SU-DHL-6 (cell line): ENCODE results near the gene TTLL11.
A peak's percentile ranks its signal among the peaks of the same experiment; 100 is the strongest.

Source experiments
- H2AFZ ChIP-seq: fragments of 200-600 bp; sonication (generic); 2 replicates; pipeline ENCODE4 v1.6.1; 2014; ENCODE audit warnings: low read depth, mild to moderate bottlenecking, moderate library complexity, mixed read lengths, antibody characterized with exemption, low read length; ENCODE audit not compliant: severe bottlenecking
- H3F3A ChIP-seq: fragments of 200-600 bp; shearing (Covaris generic); 2 replicates; pipeline ENCODE4 v1.6.0; 2016; ENCODE audit warnings: antibody characterized with exemption, mild to moderate bottlenecking; ENCODE audit not compliant: insufficient read depth
- H3K27ac ChIP-seq: fragments of 200-600 bp; sonication (generic); 2 replicates; pipeline ENCODE4 v1.5.1; 2016; ENCODE audit warnings: low read depth, mild to moderate bottlenecking, low read length, moderate library complexity, mixed read lengths
- H3K27me3 ChIP-seq: fragments of 200-600 bp; sonication (generic), shearing (Covaris generic); 2 replicates; pipeline ENCODE4 v1.6.0; 2014; ENCODE audit warnings: mild to moderate bottlenecking, low read length
- H3K36me3 ChIP-seq: fragments of 200-600 bp; sonication (generic); 2 replicates; pipeline ENCODE4 v1.6.1; 2014; ENCODE audit warnings: mild to moderate bottlenecking, low read length, mixed read lengths
- H3K4me2 ChIP-seq: fragments of 300-600, 200-600 bp; shearing (Covaris generic), sonication (generic); 2 replicates; pipeline ENCODE4 v1.6.0; 2014; ENCODE audit warnings: low read length, low read depth, mild to moderate bottlenecking; ENCODE audit not compliant: poor library complexity, severe bottlenecking
- H3K4me3 ChIP-seq: fragments of 200-600 bp; sonication (generic); 2 replicates; pipeline ENCODE4 v1.5.1; 2014; ENCODE audit warnings: antibody characterized with exemption, low read length, mild to moderate bottlenecking, mixed read lengths; ENCODE audit not compliant: insufficient read depth, poor library complexity, severe bottlenecking
- H3K79me2 ChIP-seq: fragments of 200-600 bp; sonication (generic); 2 replicates; pipeline ENCODE4 v1.6.1; 2014; ENCODE audit warnings: mild to moderate bottlenecking, low read length, moderate library complexity; ENCODE audit not compliant: insufficient read depth
- H3K9ac ChIP-seq: fragments of 200-600 bp; sonication (generic); 2 replicates; pipeline ENCODE4 v1.7.0; 2014; ENCODE audit warnings: mild to moderate bottlenecking, low read length
- H3K9me2 ChIP-seq: fragments of 200-600 bp; sonication (generic); replicated peaks from 2 replicates; pipeline ENCODE4 v1.6.1; 2014; ENCODE audit warnings: low read length; ENCODE audit not compliant: insufficient read depth
- H3K9me3 ChIP-seq: fragments of 200-600 bp; sonication (generic); 2 replicates; pipeline ENCODE4 v1.6.1; 2014; ENCODE audit warnings: low read length, mixed read lengths; ENCODE audit not compliant: insufficient read depth
- H4K20me1 ChIP-seq: fragments of 200-600 bp; sonication (generic); 2 replicates; pipeline ENCODE4 v1.6.1; 2014; ENCODE audit warnings: low read depth, mild to moderate bottlenecking, antibody characterized with exemption, low read length, moderate library complexity, mixed read lengths
- CTCF ChIP-seq: fragments of 200-600 bp; sonication (generic); IDR thresholded peaks from one replicate; pipeline ENCODE4 v1.5.1; 2017; ENCODE audit warnings: antibody characterized with exemption, mild to moderate bottlenecking, low read length, moderate library complexity; ENCODE audit not compliant: insufficient read depth, poor library complexity, severe bottlenecking
- EZH2phosphoT487 ChIP-seq: fragments of 200-600 bp; sonication (generic), shearing (Covaris generic); conservative IDR thresholded peaks from 2 replicates; pipeline ENCODE4 v1.6.1; 2018; ENCODE audit warnings: mild to moderate bottlenecking, antibody characterized with exemption, low read length, moderate library complexity, mixed read lengths

Gene TTLL11

GRCh38 chr9:121944711-121945191 is 148.4 kb downstream of the TTLL11 start:
- TF ChIP-seq EZH2phosphoT487 (no peak), CTCF (no peak)
- H3K9me3 ChIP-seq: no peaks in the 10 kb centered on the region
- peak overlapping the region; percentile 15 for H3K4me3 ChIP-seq
- no peaks in the 10 kb centered on the region for H3K27me3 ChIP-seq
- H3K79me2 ChIP-seq: no peaks in the 10 kb centered on the region
- H3K9ac ChIP-seq: peak overlapping the region; percentile 12; the same call in 1 of the 2 replicates
- no peaks in the 10 kb centered on the region for H3K36me3 ChIP-seq
- H3K27ac ChIP-seq: peak overlapping the region; percentile 96
- no peaks in the 10 kb centered on the region for H4K20me1 ChIP-seq
- H3K4me2 ChIP-seq: peak overlapping the region; percentile 75
- H3F3A ChIP-seq: peaks cover 38% of the 10 kb centered on the region
- no peak overlapping the region for H2AFZ ChIP-seq
- no peaks in the 10 kb centered on the region for H3K9me2 ChIP-seq

GRCh38 chr9:121943463-121943862 is 149.6 kb downstream of the TTLL11 start:
- TF ChIP-seq CTCF (no peak), EZH2phosphoT487 (no peak)
- H3K27me3 ChIP-seq: no peaks in the 10 kb centered on the region
- H2AFZ ChIP-seq: no peak overlapping the region
- peak overlapping the region; percentile 75 for H3K4me2 ChIP-seq
- H3K79me2 ChIP-seq: no peaks in the 10 kb centered on the region
- H3K36me3 ChIP-seq: no peaks in the 10 kb centered on the region
- H3K9me2 ChIP-seq: no peaks in the 10 kb centered on the region
- peak overlapping the region; percentile 11 for H3K4me3 ChIP-seq
- H3K9ac ChIP-seq: peak overlapping the region; percentile 39
- H4K20me1 ChIP-seq: no peaks in the 10 kb centered on the region
- peak overlapping the region; percentile 96 for H3K27ac ChIP-seq
- peaks cover 38% of the 10 kb centered on the region for H3F3A ChIP-seq
- H3K9me3 ChIP-seq: no peaks in the 10 kb centered on the region

GRCh38 chr9:121942866-121943382 is 150.2 kb downstream of the TTLL11 start:
- TF ChIP-seq CTCF (no peak), EZH2phosphoT487 (no peak)
- H3K36me3 ChIP-seq: no peaks in the 10 kb centered on the region
- peak overlapping the region; percentile 96 for H3K27ac ChIP-seq
- no peaks in the 10 kb centered on the region for H3K9me3 ChIP-seq
- H3K4me2 ChIP-seq: peak overlapping the region; percentile 75
- no peaks in the 10 kb centered on the region for H3K79me2 ChIP-seq
- H3K9me2 ChIP-seq: no peaks in the 10 kb centered on the region
- no peaks in the 10 kb centered on the region for H4K20me1 ChIP-seq
- H3K4me3 ChIP-seq: peak overlapping the region; percentile 11
- no peaks in the 10 kb centered on the region for H3K27me3 ChIP-seq
- H3F3A ChIP-seq: peaks cover 38% of the 10 kb centered on the region
- peak overlapping the region; percentile 39 for H3K9ac ChIP-seq
- H2AFZ ChIP-seq: no peak overlapping the region
